Mucosa of rectum (tissue), 2 donors: ENCODE results near the gene BRF1.

Experiments used
- H3K27ac ChIP-seq, 2 donors: one replicate each; pipeline ENCODE4 v1.7.0; 2013; ENCODE audit warnings: inconsistent platforms in 2 of 2, low read depth in 2 of 2, low read length in 2 of 2
- H3K27me3 ChIP-seq, 2 donors: one replicate each; pipeline ENCODE4 v1.7.0; 2013; ENCODE audit warnings: low read length in 2 of 2; ENCODE audit not compliant: control insufficient read depth in 2 of 2, insufficient read depth in 2 of 2
- H3K36me3 ChIP-seq, 2 donors: one replicate each; pipeline ENCODE4 v1.7.0; 2013; ENCODE audit warnings: low read length in 2 of 2; ENCODE audit not compliant: control insufficient read depth in 2 of 2, insufficient read depth in 2 of 2
- H3K4me1 ChIP-seq, 2 donors: one replicate each; pipeline ENCODE4 v1.7.0; 2013; ENCODE audit warnings: low read length in 2 of 2, mild to moderate bottlenecking in 1 of 2; ENCODE audit not compliant: control insufficient read depth in 2 of 2, insufficient read depth in 2 of 2
- H3K4me3 ChIP-seq, 2 donors: one replicate each; pipeline ENCODE4 v1.7.0; 2013; ENCODE audit warnings: low read length in 2 of 2
- H3K9ac ChIP-seq, 2 donors: one replicate each; pipeline ENCODE4 v1.7.0; 2013; ENCODE audit warnings: low read length in 2 of 2, low read depth in 1 of 2, mild to moderate bottlenecking in 1 of 2
- H3K9me3 ChIP-seq, 2 donors: one replicate each; pipeline ENCODE4 v1.7.0; 2013; ENCODE audit warnings: low read length in 2 of 2; ENCODE audit not compliant: control insufficient read depth in 2 of 2
- donor health status: healthy.
- donor health status: Normal muscosa, but diverticular disease.

BRF1 gene

GRCh38 chr14:105219753-105220152 lies 81.0 kb downstream of the BRF1 start:
- H3K27ac ChIP-seq: no peak overlapping the region
- no peaks in the 10 kb centered on the region for H3K4me1 ChIP-seq
- H3K9me3 ChIP-seq: no peaks in the 10 kb centered on the region
- no peak overlapping the region for H3K9ac ChIP-seq
- no peak overlapping the region for H3K4me3 ChIP-seq
- no peaks in the 10 kb centered on the region for H3K27me3 ChIP-seq
- H3K36me3 ChIP-seq: peaks cover 31 to 36% of the 10 kb centered on the region in 2 donors

DNA sequence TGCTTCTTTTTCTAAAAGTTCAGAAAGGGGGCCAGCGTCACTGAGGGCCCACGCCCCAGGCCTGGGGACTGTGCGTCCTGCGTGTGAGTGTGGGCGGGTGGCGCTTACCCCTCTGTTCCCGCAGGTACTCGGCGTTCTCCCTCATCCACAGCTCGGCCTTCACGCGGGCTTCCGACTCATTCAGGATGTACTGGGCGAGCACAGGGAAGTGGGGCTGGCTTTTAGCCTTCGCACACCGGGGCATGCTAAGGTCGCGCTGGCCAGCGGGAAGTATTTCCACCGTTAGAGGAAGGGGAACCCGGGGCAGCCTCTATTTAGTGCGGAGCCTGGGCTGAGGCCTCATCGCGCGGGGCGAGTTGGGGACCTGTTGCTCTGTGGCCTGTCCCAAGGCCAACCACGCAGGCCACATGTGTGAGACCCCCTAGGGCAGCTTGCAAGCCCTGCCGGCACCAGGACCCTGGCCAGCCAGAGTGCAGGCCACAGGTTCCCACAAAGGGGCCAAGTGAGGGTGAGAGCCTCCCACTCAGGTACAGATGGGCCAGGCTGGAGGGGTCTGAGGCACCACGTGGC lies 81.7 kb downstream of the BRF1 start:
- H3K27me3 ChIP-seq: no peaks in the 10 kb centered on the region
- no peak overlapping the region for H3K9ac ChIP-seq
- H3K9me3 ChIP-seq: no peaks in the 10 kb centered on the region
- H3K4me3 ChIP-seq: no peak overlapping the region
- H3K27ac ChIP-seq: no peak overlapping the region
- peaks cover 31 to 38% of the 10 kb centered on the region in 2 donors for H3K36me3 ChIP-seq
- no peaks in the 10 kb centered on the region for H3K4me1 ChIP-seq

- H3K27me3 ChIP-seq: no peaks in the 10 kb centered on the region
- H3K4me3 ChIP-seq: no peak overlapping the region
- H3K9me3 ChIP-seq: no peaks in the 10 kb centered on the region
- no peaks in the 10 kb centered on the region for H3K4me1 ChIP-seq
- H3K9ac ChIP-seq: no peak overlapping the region
- H3K27ac ChIP-seq: no peak overlapping the region
- peaks cover 31 to 38% of the 10 kb centered on the region in 2 donors for H3K36me3 ChIP-seq
Measured at GRCh38 chr14:105218611-105219010, 82.2 kb downstream of the BRF1 start.

- H3K27ac ChIP-seq: no peak overlapping the region
- H3K4me1 ChIP-seq: no peaks in the 10 kb centered on the region
- H3K27me3 ChIP-seq: no peaks in the 10 kb centered on the region
- peaks cover 27 to 40% of the 10 kb centered on the region in 2 donors for H3K36me3 ChIP-seq
- no peaks in the 10 kb centered on the region for H3K9me3 ChIP-seq
- no peak overlapping the region for H3K9ac ChIP-seq
- H3K4me3 ChIP-seq: no peak overlapping the region
Measured at GRCh38 chr14:105217774-105218173, 83.0 kb downstream of the BRF1 start.

DNA sequence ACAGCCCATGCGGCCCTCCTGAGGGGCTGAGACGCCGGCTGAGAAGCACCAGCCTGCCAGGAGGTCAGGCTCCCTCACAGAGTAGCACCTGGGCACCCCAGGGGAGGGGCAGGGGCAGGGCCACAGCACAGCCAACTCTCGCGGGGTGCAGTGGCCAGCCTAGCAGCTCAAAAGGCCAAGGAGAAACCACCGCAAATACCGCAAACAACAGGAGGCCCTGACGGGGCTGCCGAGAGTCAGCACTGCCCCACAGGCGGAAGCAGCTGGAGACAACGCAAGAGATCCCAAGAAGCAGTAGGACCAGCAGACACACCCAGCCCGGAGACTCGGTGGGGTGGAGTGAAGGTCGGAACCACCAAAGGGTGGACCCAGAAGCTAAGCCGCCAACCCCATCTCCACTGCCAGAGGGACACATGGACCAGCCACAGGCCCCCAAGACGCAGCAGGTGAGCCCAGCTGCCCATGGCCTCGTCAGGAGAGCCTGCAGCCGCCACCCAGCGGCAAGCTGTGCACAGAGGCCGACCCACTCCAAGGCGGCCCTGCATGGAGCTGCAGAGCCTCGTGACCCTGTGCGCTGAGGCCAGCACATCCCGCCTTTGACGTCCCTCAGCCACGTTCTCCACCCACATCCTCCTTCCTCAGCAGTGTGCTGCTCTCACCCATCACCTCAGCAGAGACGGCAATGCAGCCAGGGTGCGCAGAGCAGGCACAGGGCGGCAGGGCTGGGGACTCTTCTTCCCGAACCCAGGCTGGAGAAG lies 84.1 kb downstream of the BRF1 start:
- Histone ChIP-seq H3K4me3 (no peak overlapping the region), H3K27ac (no peak overlapping the region), H3K27me3 (no peaks in the 10 kb centered on the region), H3K4me1 (no peaks in the 10 kb centered on the region), H3K9me3 (no peaks in the 10 kb centered on the region), H3K36me3 (peaks cover 31 to 39% of the 10 kb centered on the region in 2 donors), H3K9ac (no peak overlapping the region)

DNA sequence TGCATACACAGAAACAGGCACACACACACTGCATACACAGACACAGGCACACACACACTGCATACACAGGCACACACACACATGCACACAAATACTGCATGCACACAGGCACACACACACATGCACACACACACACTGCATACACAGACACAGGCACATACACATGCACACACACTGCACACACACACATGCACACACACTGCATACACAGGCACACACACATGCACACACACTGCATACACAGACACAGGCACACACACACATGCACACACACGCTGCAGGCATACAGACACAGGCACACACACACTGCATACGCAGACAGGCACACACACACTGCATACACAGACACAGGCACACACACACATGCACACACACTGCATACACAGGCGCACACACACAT lies 85.2 kb downstream of the BRF1 start:
- no peak overlapping the region for H3K9ac ChIP-seq
- no peaks in the 10 kb centered on the region for H3K4me1 ChIP-seq
- no peak overlapping the region for H3K27ac ChIP-seq
- no peaks in the 10 kb centered on the region for H3K27me3 ChIP-seq
- H3K36me3 ChIP-seq: peaks cover 29 to 30% of the 10 kb centered on the region in 2 donors
- H3K9me3 ChIP-seq: no peaks in the 10 kb centered on the region
- no peak overlapping the region for H3K4me3 ChIP-seq

- no peak overlapping the region for H3K27ac ChIP-seq
- peaks cover 30 to 33% of the 10 kb centered on the region in 2 donors for H3K36me3 ChIP-seq
- no peaks in the 10 kb centered on the region for H3K4me1 ChIP-seq
- no peak overlapping the region for H3K9ac ChIP-seq
- no peaks in the 10 kb centered on the region for H3K9me3 ChIP-seq
- no peaks in the 10 kb centered on the region for H3K27me3 ChIP-seq
- H3K4me3 ChIP-seq: no peak overlapping the region
Measured at GRCh38 chr14:105214324-105214915, 86.4 kb downstream of the BRF1 start.

DNA sequence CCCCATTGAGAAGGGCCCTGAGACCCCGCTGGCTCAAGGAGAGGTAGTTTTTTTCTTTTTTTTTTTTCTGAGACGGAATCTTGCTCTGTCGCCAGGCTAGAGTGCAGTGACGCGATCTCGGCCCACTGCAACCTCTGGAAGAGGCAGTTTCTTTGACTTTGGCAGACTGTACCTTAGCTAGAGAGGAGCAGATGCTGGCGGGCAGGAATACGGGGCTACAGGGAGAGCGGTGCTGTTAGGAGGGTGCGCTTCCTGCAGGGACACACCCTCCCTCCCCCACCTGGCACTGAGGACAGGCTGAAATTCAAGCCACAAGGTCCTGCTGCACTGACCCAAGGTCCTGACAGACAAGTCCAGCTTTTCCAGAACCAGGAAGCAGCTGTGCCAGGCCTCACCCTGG lies 87.4 kb downstream of the BRF1 start:
- H3K9ac ChIP-seq: no peak overlapping the region
- no peaks in the 10 kb centered on the region for H3K4me1 ChIP-seq
- peaks cover 21 to 26% of the 10 kb centered on the region in 2 donors for H3K36me3 ChIP-seq
- H3K27ac ChIP-seq: no peak overlapping the region
- no peaks in the 10 kb centered on the region for H3K27me3 ChIP-seq
- H3K4me3 ChIP-seq: no peak overlapping the region
- no peaks in the 10 kb centered on the region for H3K9me3 ChIP-seq

GRCh38 chr14:105212541-105213300 lies 88.1 kb downstream of the BRF1 start:
- H3K9me3 ChIP-seq: no peaks in the 10 kb centered on the region
- H3K27ac ChIP-seq: no peak overlapping the region
- no peak overlapping the region for H3K4me3 ChIP-seq
- H3K27me3 ChIP-seq: no peaks in the 10 kb centered on the region
- H3K4me1 ChIP-seq: no peaks in the 10 kb centered on the region
- no peak overlapping the region for H3K9ac ChIP-seq
- peaks cover 18 to 25% of the 10 kb centered on the region in 2 donors for H3K36me3 ChIP-seq

DNA sequence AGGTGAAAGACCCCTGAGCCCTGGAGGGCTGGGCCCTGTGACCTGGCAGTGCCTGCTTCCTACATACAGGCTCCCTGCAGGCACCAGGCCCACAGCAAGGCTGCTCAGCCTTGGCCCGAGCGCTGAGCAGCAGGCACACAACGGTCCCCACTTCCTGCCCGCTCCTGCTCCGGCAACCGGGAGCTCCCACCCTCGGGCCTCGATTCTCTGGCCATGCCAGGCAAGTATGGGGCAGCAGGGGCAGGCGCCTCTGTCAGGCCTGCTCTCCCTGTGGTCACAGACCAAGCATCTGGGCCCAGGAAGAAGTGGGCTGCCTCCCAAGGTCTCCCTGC lies 89.1 kb downstream of the BRF1 start:
- Histone ChIP-seq H3K4me1 (no peaks in the 10 kb centered on the region), H3K36me3 (peaks cover 15 to 21% of the 10 kb centered on the region in 2 donors), H3K27ac (no peak overlapping the region), H3K9me3 (no peaks in the 10 kb centered on the region), H3K27me3 (no peaks in the 10 kb centered on the region), H3K9ac (no peak overlapping the region), H3K4me3 (no peak overlapping the region)
